NCI-H2107 (cell line): Measurements from ENCODE around the gene RNFT2.

Experiments used
- DNase-seq: peaks from one replicate; lab custom pipeline; 2025; lab: John Stamatoyannopoulos, UW

RNFT2 gene, protein sequence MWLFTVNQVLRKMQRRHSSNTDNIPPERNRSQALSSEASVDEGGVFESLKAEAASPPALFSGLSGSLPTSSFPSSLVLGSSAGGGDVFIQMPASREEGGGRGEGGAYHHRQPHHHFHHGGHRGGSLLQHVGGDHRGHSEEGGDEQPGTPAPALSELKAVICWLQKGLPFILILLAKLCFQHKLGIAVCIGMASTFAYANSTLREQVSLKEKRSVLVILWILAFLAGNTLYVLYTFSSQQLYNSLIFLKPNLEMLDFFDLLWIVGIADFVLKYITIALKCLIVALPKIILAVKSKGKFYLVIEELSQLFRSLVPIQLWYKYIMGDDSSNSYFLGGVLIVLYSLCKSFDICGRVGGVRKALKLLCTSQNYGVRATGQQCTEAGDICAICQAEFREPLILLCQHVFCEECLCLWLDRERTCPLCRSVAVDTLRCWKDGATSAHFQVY

DNA sequence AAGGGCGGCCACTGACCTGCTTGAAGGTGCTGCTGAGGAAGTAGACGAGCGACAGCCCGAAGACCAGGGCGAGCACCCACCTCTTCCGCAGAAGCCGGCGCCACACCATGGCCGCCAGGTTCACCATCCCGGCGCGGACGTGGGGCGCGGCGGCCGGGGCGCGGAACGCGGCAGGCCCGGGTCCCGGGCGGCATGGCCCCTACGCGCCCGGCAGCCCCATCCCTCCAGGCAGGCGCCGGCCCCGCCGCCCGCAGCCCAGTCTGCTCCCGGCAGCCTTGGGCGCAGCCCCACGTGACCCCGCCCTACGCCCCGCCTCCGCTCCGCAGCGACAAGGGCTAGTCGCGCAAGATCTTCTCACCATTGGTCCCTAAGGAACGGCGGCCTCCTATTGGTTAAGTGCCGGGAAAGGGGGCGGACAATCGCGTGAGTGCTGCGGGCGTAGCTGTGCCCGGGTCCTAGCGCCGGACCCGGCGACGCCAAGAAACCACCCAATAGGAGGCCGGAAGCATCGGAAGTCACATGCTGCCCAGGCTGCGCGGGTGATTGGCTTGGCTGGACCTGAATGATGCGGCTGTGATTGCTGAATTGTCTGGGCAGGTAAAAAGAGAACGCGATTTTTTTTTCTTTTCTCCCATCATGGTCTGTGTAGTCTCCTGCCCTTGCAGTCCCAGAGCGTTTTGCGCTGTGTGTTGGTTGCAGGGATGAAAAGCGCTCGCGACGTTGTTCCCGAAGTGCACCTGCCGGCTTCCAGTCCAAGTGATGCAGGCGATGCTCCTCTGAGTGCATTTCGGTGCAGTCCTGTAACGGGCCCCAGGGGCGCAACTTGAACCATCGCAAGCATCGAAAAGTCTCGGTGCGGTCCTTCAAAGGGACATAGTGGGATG lies at the start of gene RNFT2, which contains the start of gene SPRING1:
TSS of gene RNFT2 (plus strand) at position 542 of the 884 bp plus-strand sequence. CDS start 2,183 bp downstream, outside the sequence.
TSS of gene SPRING1 (minus strand) at position 296 of the 884 bp plus-strand sequence. CDS start at position 127, 169 bp downstream.
- peak; percentile 98 for DNase-seq

DNA sequence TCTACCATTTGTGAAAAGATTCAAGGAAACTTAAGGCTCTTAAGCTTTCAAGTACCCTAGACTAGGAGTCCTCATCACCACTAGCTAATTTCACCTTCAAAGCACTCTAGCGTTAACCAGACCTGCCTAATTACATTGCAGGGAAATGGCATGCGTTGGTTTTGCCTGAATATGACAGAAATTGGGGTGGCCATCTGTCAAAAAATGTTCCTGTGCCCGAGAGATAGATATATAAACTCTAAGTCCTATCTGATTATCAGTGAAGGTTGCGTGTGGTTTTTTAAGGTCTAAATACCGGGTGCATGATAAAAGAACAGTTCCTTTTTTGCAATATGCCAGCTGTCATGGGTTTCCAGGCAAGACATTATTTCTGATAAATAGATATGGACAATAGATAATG lies 48.6 kb upstream of the RNFT2 start:
- no peak for DNase-seq

DNA sequence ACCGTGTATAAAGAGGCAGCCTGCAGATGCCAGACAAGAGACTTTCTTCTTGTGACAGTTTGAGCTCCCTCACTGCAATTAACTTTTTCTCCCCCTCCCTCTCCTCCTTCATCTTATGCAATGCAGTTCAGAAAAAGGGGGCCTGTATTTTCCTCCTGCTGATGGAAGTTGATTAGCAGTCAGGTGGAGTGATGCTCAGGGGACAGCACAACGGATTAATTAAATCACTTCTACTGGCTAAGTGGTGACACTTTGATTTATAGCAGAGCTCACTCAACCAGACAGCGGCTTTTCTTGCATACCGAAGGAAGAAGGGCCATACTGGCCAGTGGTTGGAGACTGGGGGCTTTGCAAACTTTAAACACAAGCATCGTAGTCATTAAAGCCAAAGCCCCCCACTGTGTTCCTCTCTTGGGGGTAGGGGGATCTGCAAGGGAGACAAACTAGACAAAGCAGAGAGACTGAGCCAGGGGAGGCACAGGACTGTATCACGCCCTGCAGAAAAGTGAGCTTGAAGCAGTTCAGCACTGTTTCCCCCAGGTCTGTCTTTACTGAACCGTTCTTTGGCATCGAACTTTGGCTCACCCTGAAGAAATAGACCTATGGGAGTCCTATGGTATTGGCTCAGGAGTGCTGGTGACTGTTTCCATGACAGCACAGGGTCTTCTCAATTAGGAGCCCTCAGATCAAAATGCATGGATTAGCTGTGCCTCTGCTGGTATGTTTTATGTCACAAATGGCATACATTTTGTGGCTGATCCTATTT lies 48.0 kb upstream of the RNFT2 start:
- no peak for DNase-seq

DNA sequence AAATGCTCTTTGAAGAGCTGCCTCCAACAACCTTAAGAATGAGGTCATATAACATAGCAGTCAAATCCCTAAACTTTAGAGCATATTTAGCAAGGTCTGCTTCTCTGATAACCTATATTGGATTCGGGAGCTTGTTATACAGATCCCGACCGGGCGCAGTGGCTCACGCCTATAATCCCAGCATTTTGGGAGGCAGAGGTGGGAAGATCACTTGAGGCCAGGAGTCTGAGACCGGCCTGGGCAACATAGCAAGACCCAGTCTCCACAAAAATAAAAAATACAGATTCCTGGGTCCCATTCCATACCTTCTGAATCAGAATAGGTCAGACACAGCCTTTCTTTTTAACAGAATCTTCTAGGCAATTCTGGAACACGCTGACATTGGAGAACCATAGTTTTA lies 46.9 kb upstream of the RNFT2 start:
- DNase-seq, result no peak

DNA sequence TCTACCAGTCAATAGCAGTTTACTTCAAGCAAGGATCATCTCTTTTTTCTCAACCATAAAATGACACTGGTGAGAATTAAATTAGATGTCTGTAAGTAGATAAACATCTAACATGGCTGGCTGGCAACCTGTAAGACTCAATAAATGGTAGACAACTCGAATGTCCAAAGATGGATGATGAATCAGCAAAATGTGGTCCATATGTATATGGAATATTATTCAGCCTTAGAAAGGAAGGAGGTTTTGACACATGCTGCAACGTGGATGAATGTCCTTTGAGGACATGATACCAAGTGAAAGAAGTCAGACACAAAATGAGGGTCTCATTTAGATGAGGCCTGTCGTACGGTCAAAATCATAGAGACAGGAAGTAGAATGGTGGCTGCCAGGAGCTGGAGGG lies 46.5 kb upstream of the RNFT2 start:
- no peak for DNase-seq

DNA sequence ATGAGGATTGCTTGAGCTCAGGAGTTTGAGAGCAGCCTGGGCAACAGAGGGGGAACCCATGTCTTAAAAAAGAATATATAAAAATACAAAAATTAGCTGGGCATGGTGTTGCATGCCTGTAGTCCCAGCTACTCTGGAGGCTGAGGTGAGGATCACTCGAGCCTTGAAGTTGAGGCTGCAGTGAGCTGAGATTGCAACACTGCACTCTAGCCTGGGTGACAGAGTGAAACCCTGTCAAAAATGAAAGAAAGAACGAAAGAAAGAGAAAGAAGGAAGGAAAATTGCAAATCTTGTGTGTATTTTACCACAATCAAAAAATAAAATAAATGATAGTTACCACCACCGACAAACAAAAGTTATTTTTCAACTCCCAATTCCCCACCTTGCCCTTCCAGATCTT lies 45.5 kb upstream of the RNFT2 start:
- DNase-seq, result no peak

DNA sequence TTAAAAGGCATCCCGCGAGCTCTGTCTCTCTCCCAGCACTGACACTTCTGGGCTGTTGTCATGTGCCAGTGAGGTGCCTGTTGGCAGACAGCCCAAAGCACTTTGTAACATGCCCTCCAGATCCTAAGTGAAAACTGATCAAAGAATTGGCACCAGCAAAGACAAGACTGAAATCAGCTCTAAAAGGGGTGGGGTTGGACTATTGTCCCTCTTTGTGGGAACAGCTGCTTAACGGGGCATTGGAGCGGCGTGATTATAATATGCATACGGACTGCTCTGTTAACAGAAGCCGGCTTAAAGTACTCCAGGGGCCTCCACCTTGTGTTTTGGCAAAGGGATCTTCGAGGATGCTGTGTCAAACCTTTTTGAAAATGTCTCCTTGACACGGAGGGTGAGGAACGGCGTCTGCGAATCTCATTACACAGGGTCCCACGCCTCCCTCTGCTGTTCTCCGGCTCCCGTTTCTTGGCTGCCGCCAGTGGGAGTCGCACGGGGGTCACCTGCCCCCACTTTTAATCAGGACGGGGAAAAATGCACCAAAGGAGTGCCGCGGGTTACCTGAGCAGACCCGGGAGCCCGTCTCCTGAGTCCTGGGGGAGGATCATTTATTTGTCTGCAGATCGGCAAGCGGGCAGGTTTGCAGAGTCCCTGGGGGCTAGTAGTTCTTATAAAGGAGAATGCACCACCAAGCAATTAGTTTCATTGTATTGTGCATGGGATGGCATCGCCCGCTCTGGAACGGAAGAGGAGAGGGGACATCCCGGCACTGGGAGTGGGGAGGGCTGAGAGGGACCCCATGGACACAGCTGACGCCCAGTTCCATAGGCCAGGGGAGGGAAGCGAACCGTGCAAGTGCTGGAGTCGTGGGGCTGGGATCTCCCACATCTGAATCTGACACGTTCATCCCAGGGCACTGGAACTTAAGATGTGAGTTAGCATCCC lies 44.6 kb upstream of the RNFT2 start:
- peak; percentile 46 for DNase-seq

DNA sequence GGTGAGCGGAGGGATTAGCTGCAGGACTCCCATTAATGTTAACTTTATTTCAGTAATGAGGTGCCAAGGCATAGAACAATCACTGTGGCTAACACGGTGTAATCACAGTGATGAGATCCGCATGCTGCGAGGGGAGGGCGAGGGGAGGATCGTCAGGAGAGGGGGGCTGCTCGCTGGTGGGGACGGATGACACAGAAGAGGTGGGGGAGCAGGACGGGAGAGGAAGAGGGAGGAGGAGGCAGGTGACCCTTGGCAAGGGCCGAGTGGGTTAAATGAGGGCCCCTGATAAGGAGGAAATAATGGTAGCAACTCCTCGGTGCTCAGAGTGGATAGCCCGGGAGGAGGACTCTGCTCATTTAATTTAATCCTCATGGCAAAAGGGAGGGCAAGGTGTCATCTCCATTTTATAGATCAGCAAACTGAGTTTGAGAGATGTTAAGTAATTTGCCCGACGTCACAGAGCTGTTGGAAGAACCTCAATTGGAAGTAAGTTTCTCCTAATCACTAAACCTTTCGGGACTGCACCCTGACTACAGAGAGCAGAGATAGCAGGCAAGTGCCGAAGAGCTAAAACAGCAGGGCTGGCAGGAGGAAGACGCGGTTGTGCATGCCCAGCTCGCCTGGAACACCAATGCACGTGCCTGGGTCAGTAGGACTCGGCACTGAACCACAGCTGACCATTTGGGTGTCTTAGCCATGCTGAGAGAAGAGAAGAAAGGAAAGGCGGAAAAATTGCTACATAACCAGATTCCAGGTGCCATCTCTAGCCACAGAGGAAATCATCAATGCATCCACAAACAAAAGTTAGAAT lies 43.3 kb upstream of the RNFT2 start:
- no peak for DNase-seq

DNA sequence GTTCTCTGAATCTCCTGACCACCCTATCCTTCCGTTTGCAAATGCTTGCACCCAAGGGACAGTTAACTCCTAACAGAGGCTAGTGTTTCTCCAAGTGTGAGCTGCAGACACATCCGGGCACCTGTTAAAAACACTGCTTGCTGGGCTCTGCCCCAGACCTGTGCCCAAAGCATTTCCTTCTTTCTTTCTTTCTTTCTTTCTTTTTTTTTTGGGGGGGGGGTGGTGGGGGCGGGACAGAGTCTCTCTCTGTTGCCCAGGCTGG lies 42.7 kb upstream of the RNFT2 start:
- DNase-seq, result no peak

DNA sequence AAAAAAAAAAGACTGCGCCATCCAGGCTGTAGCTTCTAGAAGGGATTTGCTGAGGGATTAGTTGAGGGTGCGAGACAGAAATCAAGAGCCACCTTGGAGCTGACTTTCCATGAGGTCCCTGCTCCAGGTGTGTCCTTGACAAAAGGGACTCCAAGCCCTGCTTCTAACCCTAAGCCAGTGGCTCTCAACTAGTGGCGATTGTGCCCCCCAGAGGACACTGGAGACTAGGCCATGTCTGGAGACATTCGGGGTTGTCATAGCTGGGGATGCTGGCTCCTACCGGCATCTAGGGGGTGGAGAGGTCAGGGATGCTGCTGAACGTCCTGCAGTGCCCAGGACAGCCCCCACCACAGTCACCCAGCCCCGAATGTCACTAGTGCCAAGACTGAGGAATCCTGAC lies 40.8 kb upstream of the RNFT2 start:
- DNase-seq, result peak; percentile 23

DNA sequence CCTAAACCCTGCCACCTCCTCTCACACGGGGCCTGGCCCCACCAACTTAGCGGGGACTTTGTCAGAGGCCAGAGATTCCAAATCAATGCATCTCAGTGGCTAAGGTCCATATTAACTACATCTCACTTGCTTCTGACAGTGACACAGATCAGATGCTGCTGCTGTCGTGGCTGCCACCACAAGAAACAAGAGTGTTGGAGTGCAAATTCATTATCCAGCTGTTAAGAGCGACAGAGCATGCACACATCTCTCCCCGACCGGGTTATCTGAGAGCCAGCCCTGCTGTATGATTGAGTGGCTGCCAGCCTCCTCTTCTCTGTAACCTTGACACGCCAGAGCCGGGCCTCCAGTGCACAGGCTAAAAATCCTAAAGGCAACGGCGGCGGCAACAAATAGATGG lies 40.4 kb upstream of the RNFT2 start:
- no peak for DNase-seq

DNA sequence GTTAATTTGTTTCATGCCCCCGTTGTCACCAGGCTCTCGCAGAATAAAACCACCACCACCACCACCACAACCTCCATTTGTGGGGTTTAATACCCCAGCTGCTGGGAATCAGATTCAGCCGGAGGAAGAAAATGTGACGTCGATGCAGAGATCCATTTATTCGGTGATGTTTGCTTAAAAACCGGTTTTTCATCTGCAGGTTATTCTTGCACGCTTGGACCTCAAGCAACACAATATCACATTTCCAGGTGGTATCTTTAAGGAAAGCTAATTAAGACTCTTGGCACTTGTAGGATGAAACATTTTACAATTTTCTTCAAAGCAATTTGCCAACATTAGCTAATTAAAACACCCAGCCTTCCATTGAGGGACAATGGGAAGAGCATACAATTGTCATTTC lies 40.0 kb upstream of the RNFT2 start:
- DNase-seq, result no peak

DNA sequence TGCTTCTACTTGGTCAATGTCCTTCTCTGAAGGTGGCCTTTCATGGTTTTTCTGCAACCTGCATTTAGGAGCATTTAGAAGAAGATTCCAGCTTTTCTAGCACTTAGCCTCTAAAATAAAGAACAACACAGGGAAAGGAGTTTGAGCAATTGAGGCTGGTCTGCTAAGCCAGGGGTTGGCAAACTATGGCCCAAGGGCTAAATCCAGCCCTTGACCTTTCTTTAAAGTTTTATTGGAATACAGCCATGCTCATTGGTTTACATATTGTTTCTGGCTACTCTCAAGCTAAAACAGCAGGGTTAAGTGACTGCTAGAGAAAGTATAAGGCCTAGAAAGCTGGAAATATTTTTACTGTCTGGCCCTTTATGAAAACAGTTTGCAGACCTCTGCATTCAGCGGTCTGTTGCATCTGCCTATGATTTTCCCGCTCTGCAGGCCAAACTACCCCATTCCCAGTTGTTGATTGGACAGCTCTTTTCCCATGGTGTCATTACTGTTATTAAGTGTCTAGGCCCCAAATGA lies 39.5 kb upstream of the RNFT2 start:
- DNase-seq, result no peak

DNA sequence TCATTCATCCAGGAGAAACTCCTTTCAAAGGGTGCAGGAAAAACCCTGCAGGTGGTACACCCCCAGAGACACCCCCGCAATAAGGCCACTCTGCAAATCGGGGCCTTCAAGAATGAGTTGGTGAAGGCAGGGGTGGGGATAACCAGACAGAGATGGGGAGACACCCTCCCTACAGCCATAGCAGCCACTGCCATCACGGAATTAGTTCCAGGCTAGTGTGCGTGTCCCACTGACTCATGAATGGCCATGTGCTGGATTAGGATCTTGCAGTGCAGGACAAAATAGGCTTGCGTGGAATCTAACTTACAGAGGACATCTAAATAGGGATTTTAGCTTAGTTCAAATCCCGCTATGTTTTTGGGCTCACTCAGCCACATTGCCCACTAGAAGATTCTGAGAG lies 38.0 kb upstream of the RNFT2 start:
- no peak for DNase-seq

DNA sequence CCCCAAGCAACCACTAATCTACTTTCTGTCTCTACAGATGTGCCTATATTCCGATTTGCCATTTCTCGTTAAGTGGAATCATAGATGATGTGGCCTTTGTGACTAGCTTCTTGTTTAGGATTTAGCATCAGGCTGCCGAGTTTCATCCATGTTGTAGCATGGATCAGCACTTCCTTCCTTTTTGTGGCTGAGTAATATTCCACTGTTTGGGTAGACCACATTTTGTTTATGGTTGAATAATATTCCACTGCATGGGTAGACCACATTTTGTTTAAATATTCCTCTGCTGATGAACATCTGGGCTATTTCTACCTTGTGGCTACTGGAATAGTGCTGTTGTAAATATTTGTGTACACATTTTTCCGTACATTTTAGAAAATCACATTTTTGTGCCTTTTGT lies 36.7 kb upstream of the RNFT2 start:
- DNase-seq, result no peak

DNA sequence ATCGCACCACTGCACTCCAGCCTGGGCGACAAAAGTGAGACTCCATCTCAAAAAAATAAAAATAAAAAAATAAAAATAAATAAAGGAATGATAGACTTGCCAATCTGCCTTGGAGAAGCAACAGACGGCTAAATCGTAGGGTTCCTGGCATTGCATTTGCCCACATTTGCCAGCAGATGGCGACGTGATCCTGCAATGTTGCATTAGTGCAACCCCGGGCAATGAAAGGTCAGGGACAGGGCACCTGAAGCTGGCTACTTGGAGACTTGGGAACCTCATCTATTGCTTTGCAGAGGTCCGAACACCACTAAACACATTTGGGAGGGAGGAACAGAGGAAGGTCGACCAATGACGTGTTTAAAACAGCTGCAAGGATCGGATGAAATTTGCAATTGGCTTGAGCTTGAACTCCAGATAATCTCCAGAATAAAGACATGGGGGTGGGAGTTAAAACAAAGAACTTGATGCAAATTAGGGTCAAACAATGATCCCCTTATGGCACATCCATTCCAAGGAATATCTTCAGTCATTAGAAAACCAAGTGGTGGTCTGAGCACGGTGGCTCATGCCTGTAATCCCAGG lies 34.8 kb upstream of the RNFT2 start:
- DNase-seq, result peak; percentile 60

DNA sequence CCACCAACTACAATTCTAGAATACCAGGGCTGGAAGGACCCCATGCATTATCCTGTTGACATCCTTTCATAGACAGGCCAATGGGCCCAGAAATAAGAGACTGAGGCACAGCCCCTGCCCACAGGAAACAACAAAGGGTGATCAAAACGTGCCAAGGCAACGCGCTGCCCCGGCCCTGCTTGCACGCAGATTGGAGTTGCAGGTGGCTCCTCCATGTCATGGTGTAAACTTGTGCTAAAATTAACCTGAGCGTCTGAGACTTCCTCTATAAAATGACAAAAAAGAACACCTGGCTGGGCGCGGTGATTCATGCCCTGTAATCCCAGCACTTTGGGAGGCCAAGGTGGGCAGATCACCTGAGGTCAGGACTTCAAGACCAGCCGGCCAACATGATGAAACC lies 30.4 kb upstream of the RNFT2 start:
- no peak for DNase-seq

DNA sequence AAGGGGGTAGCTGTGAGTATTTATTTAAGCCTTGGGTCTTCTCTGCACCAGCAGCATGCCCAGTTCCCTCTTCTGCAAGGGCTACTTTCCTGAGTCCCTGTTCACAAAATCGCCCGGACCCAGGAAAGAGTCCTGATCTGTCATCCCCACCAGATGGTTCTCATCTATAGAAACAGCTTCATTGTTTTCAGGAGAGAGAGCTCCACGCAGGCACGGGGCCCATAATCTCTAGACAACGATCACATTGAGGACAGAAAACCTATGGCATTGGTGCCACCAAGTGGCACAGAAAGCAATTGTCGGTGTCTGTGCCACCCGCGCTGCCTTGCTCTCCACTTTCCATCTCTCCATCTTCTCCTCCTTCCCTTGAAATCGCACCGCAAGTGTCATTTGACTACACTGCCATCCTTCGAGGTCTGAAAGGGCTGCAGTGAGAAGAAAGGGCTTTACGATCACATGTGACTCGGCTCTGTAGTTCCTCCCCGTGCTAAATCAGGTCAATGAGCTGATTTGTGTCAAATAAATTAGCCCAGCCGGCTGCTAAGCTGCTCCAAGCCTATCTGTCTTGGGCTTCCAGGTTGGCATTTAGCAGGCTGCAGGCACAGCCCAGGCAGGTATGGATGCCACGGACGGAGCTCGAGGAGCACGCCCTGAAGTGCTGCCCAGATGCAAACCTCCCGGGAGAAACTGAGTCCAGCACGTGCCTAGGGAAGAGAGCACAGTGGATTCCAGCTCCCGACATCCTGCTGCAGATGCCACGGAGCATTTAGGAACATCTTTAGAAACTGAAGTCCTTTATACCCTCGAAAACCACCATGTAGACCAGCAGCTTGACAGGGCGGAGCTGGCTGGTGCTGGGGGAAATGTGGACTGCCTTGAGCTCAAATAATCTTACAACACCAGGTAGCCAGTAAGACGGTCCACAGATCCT lies 29.0 kb upstream of the RNFT2 start:
- DNase-seq, result peak; percentile 84

DNA sequence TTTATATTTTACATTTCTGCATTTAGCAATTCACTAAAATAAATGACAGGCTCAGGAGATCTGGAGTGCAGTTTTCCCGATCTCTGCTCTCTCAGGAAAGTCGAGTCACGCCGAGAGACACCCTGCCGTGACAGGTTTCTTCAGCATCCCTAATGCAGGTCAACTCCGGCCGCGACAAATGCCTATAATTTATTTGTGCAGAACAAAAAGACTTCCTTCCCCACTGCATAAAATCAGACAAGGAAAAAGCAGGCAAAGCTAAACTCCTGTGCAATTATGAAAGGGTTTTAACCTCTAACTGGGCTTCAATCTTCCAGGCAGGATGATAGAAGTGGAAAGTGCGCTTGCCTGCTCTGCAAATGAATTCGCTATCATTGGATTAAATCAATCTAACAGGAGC lies 28.3 kb upstream of the RNFT2 start:
- DNase-seq, result no peak
